OCI-LY7 (cell line): ENCODE results near the gene GALNT6. TPM values are rescaled to one million over a fixed set of nuclear protein-coding genes. Genes with fewer than 3 reads are reported as not detected.

ENCODE experiments used
- Bru-seq: library from RNA; stranded (reverse); fragments of 400-500 nt; gene quantifications from one replicate; lab custom pipeline; 2021; lab: Mats Ljungman, UMichigan
- BruChase-seq, 2 experiments: library from RNA; stranded (reverse); fragments of 400-500 nt; gene quantifications; one replicate each; lab custom pipeline; 2021; lab: Mats Ljungman, UMichigan
- BruUV-seq: library from RNA; stranded (reverse); fragments of 400-500 nt; replicated peaks from 2 replicates; lab custom pipeline; 2021; lab: Mats Ljungman, UMichigan
- CTCF ChIA-PET: fragments of 300-600 bp; sonication (Branson Sonifier 250); formaldehyde crosslinking; loops from one replicate; lab custom pipeline; 2022; ENCODE audit warnings: antibody characterized with exemption; ENCODE audit not compliant: unreplicated experiment; lab: Charles Lee
- POLR2A ChIA-PET: fragments of 300-600 bp; sonication (Branson Sonifier 250); formaldehyde crosslinking; loops from one replicate; lab custom pipeline; 2022; ENCODE audit warnings: antibody characterized with exemption; lab: Charles Lee
- DNase-seq: peaks from one replicate; pipeline ENCODE4 v3.0.0-alpha.2; 2015; ENCODE audit warnings: low spot score
- H2AFZ ChIP-seq: fragments of 200-600 bp; sonication (generic), shearing (Covaris generic); 2 replicates; pipeline ENCODE4 v1.6.1; 2014; ENCODE audit warnings: mild to moderate bottlenecking, antibody characterized with exemption, low read length, moderate library complexity
- H3K27ac ChIP-seq: fragments of 200-600 bp; sonication (generic); 2 replicates; pipeline ENCODE4 v1.5.1; 2014; ENCODE audit warnings: mixed run types, low read depth, mild to moderate bottlenecking, moderate library complexity, low read length, inconsistent platforms; ENCODE audit not compliant: poor library complexity, severe bottlenecking
- H3K36me3 ChIP-seq: fragments of 200-600 bp; sonication (generic); 2 replicates; pipeline ENCODE4 v1.6.1; 2014; ENCODE audit warnings: mild to moderate bottlenecking, antibody characterized with exemption, low read length, moderate library complexity, mixed read lengths; ENCODE audit not compliant: insufficient read depth
- H3K4me1 ChIP-seq: fragments of 200-600 bp; sonication (generic); 2 replicates; pipeline ENCODE4 v1.5.1; 2014; ENCODE audit warnings: mild to moderate bottlenecking, low read length; ENCODE audit not compliant: insufficient read depth, poor library complexity, severe bottlenecking
- H3K4me2 ChIP-seq: fragments of 200-600 bp; sonication (generic); 2 replicates; pipeline ENCODE4 v1.6.1; 2014; ENCODE audit warnings: mild to moderate bottlenecking, low read length
- H3K4me3 ChIP-seq: fragments of 200-600 bp; sonication (generic); 2 replicates; pipeline ENCODE4 v1.5.1; 2014; ENCODE audit warnings: mild to moderate bottlenecking, low read depth, low read length; ENCODE audit not compliant: poor library complexity, severe bottlenecking
- H3K79me2 ChIP-seq: fragments of 200-600 bp; sonication (generic); 2 replicates; pipeline ENCODE4 v1.6.1; 2016; ENCODE audit warnings: low read depth, mild to moderate bottlenecking, low read length, moderate library complexity, mixed read lengths; ENCODE audit not compliant: insufficient read depth
- H3K9me2 ChIP-seq: fragments of 200-600 bp; sonication (generic); 2 replicates; pipeline ENCODE4 v1.6.1; 2016; ENCODE audit warnings: mild to moderate bottlenecking, low read length, mixed read lengths; ENCODE audit not compliant: insufficient read depth
- H3K9me3 ChIP-seq: fragments of 200-600 bp; sonication (generic); 2 replicates; pipeline ENCODE4 v1.6.1; 2014; ENCODE audit warnings: mild to moderate bottlenecking, mixed run types, low read length, mixed read lengths
- H4K20me1 ChIP-seq: fragments of 200-600 bp; sonication (generic); 2 replicates; pipeline ENCODE4 v1.6.1; 2014; ENCODE audit warnings: mild to moderate bottlenecking, antibody characterized with exemption, low read length, moderate library complexity, mixed read lengths; ENCODE audit not compliant: insufficient read depth
- EZH2phosphoT487 ChIP-seq: fragments of 200-600 bp; sonication (generic); IDR thresholded peaks from 2 replicates; pipeline ENCODE4 v1.6.1; 2018; ENCODE audit warnings: low read depth, borderline replicate concordance, mild to moderate bottlenecking, mixed run types, antibody characterized with exemption, low read length, moderate library complexity, mixed read lengths
- intact Hi-C: fragments of 100-400 bp; cut with micrococcal nuclease; formaldehyde crosslinking; loops from one replicate; pipeline ENCODE4 v1.10.0; 2022; ENCODE audit not compliant: unreplicated experiment
- long read RNA-seq: library from polyadenylated mRNA; stranded (forward); transcript quantifications from one replicate; pipeline ENCODE4 v2.0.0, GENCODE V29; 2022
- total RNA-seq, 2 experiments: library from RNA; depleted of rRNA in 1 of 2; stranded (reverse); fragments of >200 nt in 1 of 2; shearing (Covaris generic) in 1 of 2; gene quantifications; 2 replicates each; pipeline ENCODE4 v1.2.3, GENCODE V29; 2014 to 2022
- TF ChIP-seq, protein P1 (sequence below): fragments of 200-600 bp; sonication (generic); conservative IDR thresholded peaks from 2 replicates; pipeline ENCODE4 v1.5.1; 2014; ENCODE audit warnings: mild to moderate bottlenecking, antibody characterized with exemption, low read length, moderate library complexity, mixed read lengths

GALNT6 gene
- 0.41 and 1.4 TPM in 2 replicates for total RNA-seq (2014; rRNA removed; shearing (Covaris generic))
- 4.8 and 5.5 TPM in 2 replicates for total RNA-seq (2022)
- Bru-seq, nascent RNA = percentile 33 among the genes with signal in this experiment
- percentile 35 among the genes with signal in this experiment for BruChase-seq, experiment 1, labeled RNA remaining after a 6-hour chase
- BruChase-seq, experiment 2, labeled RNA remaining after a 2-hour chase = percentile 34 among the genes with signal in this experiment
- long read RNA-seq, full-length matches to known transcripts = 1 of 3 reads
- long read RNA-seq, partial matches to known transcripts = 0 of 3 reads
- long read RNA-seq, other reads (novel, unspliced or antisense) = 2 of 3 reads

DNA sequence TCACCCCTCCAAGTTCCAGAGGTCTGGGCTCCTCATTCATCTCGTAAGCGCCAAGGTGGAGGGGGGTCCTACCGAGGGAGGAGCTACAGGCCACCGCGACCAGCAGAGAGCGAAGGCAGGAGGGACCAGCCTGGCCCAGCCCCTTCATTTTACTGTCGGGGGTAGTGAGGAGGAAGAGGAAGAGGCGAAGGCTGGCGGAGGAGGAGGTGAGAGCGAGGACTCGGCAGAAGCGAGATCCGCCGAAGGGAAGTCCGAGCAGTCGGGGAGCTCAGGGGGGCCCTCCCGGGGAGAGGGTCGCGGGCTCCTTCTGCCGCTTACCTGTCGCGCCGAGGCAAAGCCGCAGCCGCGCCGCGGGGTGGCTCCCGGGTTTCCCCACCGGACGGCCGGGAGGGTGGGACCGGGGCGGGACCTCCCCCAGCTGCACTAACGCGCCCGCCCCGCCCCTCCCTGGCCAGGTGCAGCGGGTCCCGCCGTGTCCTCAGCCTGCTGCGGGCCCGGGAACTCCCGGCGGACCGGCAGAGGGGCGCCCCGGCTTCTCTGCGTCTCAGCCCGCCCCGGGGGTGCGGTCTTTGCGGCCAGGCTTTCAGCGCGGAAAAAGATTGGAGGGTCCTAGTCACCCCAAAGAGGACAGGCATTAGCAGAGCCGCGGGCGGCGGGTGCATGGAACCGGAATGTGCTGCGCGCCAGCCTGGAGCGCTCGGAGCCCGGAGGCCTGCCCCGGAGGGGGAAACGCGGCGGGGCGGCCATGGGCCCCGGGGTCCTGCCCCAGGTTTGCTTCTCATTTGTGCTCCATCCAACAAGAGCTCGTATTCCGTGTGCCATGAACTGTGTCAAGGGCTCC is at the start of gene GALNT6:
GALNT6 (minus strand) TSS at position 124 of the 841 bp plus-strand sequence. CDS start 11,625 bp downstream, outside the sequence.
- POLR2A ChIA-PET = no interaction called here
- CTCF ChIA-PET = no interaction called here
- H2AFZ ChIP-seq = peak within 1 kb of the TSS; percentile 46
- peak; percentile 58 for DNase-seq
- H4K20me1 ChIP-seq = no peaks in the 10 kb centered on the region
- H3K4me1 ChIP-seq = peaks cover 4% of the 10 kb centered on the region
- no peaks in the 10 kb centered on the region for H3K9me2 ChIP-seq
- no TSS peak for BruUV-seq
- peak within 1 kb of the TSS; percentile 69 for H3K4me3 ChIP-seq
- H3K27ac ChIP-seq = no peak within 1 kb of the TSS
- H3K4me2 ChIP-seq = peak within 1 kb of the TSS; percentile 67
- no peaks in the 10 kb centered on the region for H3K9me3 ChIP-seq
- intact Hi-C loops = no loop called here
- H3K36me3 ChIP-seq = no peaks in the 10 kb centered on the region
- H3K79me2 ChIP-seq = no peaks in the 10 kb centered on the region
- TF ChIP-seq EZH2phosphoT487 = no peak
- TF ChIP-seq, protein P1, sequence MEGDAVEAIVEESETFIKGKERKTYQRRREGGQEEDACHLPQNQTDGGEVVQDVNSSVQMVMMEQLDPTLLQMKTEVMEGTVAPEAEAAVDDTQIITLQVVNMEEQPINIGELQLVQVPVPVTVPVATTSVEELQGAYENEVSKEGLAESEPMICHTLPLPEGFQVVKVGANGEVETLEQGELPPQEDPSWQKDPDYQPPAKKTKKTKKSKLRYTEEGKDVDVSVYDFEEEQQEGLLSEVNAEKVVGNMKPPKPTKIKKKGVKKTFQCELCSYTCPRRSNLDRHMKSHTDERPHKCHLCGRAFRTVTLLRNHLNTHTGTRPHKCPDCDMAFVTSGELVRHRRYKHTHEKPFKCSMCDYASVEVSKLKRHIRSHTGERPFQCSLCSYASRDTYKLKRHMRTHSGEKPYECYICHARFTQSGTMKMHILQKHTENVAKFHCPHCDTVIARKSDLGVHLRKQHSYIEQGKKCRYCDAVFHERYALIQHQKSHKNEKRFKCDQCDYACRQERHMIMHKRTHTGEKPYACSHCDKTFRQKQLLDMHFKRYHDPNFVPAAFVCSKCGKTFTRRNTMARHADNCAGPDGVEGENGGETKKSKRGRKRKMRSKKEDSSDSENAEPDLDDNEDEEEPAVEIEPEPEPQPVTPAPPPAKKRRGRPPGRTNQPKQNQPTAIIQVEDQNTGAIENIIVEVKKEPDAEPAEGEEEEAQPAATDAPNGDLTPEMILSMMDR = no peak

GRCh38 chr12:51439330-51439729 is 48.1 kb upstream of the GALNT6 start:
- Histone ChIP-seq H3K27ac (no peak overlapping the region), H3K4me2 (no peak overlapping the region), H3K36me3 (no peaks in the 10 kb centered on the region), H2AFZ (no peak overlapping the region), H4K20me1 (no peaks in the 10 kb centered on the region), H3K9me2 (no peaks in the 10 kb centered on the region), H3K79me2 (no peaks in the 10 kb centered on the region), H3K9me3 (no peaks in the 10 kb centered on the region), H3K4me1 (no peaks in the 10 kb centered on the region), H3K4me3 (no peak overlapping the region)
- no peak for DNase-seq
- intact Hi-C loops = no loop called here
- CTCF ChIA-PET = no interaction called here
- POLR2A ChIA-PET = no interaction called here
- BruUV-seq = no TSS peak
- TF ChIP-seq, protein P1 = no peak
- no peak for TF ChIP-seq EZH2phosphoT487
